GM12872 (cell line): ENCODE measurements around the gene CCDC61.

Experiments used
- CTCF ChIP-seq: IDR thresholded peaks from 3 replicates; pipeline ENCODE4 v1.5.1; 2011; ENCODE audit warnings: low read depth, mild to moderate bottlenecking, low read length, moderate library complexity; ENCODE audit not compliant: insufficient read depth

CCDC61 gene

DNA sequence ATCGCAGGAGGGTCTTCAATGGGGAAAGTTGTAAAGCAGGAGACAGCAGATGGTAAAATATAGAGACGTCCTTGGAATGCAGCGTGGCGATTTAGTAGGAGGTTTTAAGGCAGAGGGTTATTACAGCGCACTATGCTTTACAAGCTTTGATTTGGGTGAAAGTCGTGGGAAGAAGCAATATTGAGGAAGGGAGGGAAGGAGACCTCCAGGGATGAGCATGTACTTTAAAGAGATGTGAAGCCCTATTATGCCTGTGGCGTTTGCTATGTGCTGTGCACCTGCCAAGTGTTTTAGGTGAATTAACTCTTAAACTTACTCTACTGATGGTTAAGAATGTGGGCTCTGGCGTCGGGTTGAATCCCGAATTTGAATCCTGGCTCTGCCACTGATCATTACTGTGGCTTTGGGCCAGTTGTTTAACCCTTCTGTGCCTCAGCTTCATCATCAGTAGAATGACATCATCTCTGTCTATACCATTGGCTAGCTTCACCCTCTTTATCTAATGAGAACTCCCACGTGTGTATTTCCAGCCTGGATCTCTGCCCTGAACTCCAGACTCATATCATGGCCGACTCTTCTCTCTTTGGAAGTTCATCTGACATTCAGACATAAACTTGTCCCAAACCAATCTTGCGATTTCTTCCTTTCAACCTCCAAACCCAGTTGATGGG, 583 bp downstream of the CCDC61 start:
- no peak for TF ChIP-seq CTCF

GRCh38 chr19:45996933-45997332, 1.7 kb downstream of the CCDC61 start:
- no peak for TF ChIP-seq CTCF

GRCh38 chr19:45998834-45999233, 3.6 kb downstream of the CCDC61 start:
- TF ChIP-seq CTCF = no peak

DNA sequence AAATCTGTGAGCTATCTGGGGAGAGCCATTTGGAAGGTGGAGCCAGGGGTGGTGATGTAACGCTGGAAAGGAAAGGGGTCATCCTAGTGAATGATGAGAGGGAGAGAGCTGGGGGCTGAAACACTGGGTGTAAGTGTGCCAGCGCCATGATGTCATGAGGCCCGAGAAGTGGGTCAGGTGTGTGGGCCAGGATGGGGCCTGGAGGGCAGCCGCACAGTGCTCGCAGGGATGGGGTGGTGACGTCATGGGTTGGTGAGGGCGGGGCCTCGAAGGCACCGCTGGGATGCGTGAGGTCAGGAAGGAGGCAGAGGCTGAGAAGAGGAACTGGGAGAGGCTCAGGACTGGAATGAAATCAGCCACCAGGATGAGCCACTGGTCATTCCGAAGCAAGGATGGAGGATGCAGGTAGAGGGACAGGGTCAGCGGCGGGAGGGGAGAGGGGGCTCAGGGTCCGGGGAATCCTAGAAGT, 4.4 kb downstream of the CCDC61 start:
- TF ChIP-seq CTCF = no peak

GRCh38 chr19:46000491-46001246, 5.4 kb downstream of the CCDC61 start:
- no peak for TF ChIP-seq CTCF

- no peak for TF ChIP-seq CTCF
These were observed 7.5 kb downstream of the CCDC61 start for GRCh38 chr19:46002678-46003275.

GRCh38 chr19:46006411-46006810, 11.1 kb downstream of the CCDC61 start:
- no peak for TF ChIP-seq CTCF
